ENCODE measurements around the gene NHS.

The NHS gene

GRCh38 chrX:17459661-17460060, 84.7 kb downstream of the NHS start:
- Histone ChIP-seq H3K27ac (ENCODE audit: insufficient read depth in 1 of 2, low read depth in 1 of 2, low read length in 2 of 2, poor library complexity in 1 of 2, severe bottlenecking in 2 of 2) (no peak overlapping the region), H3K4me3 (ENCODE audit: control insufficient read depth in 1 of 7, extremely low read depth in 1 of 7, insufficient read depth in 4 of 7, low read depth in 2 of 7, low read length in 6 of 7) (no peak overlapping the region), H3K4me1 (ENCODE audit: control extremely low read depth in 1 of 4, control insufficient read depth in 4 of 4, insufficient read depth in 4 of 4, low read length in 3 of 4) (no peaks in the 10 kb centered on the region), H3K27me3 (replicated peaks in 2 of 5; ENCODE audit: control insufficient read depth in 4 of 5, insufficient read depth in 5 of 5, low read length in 4 of 5) (peaks cover 0 to 14% (median 0%) of the 10 kb centered on the region in 5 experiments), H3K9me3 (ENCODE audit: control extremely low read depth in 1 of 5, control insufficient read depth in 4 of 5, insufficient read depth in 2 of 5, low read depth in 1 of 5, low read length in 4 of 5) (no peaks in the 10 kb centered on the region), H3K36me3 (ENCODE audit: control insufficient read depth in 4 of 4, insufficient read depth in 4 of 4, low read length in 3 of 4) (no peaks in the 10 kb centered on the region)
- DNase-seq: no peak
- ChIA-PET CTCF (no interaction called here), POLR2A (no interaction called here)
- WGBS (ENCODE audit: insufficient coverage): no CpG with 5 or more reads among the region's 1 CpG

GRCh38 chrX:17462881-17463280, 87.9 kb downstream of the NHS start:
- H3K4me1 ChIP-seq (ENCODE audit: control extremely low read depth in 1 of 4, control insufficient read depth in 4 of 4, insufficient read depth in 4 of 4, low read length in 3 of 4): no peaks in the 10 kb centered on the region
- ChIA-PET POLR2A (no interaction called here), CTCF (no interaction called here)
- no peak overlapping the region for H3K4me3 ChIP-seq (ENCODE audit: control insufficient read depth in 1 of 7, extremely low read depth in 1 of 7, insufficient read depth in 4 of 7, low read depth in 2 of 7, low read length in 6 of 7)
- H3K27ac ChIP-seq (ENCODE audit: insufficient read depth in 1 of 2, low read depth in 1 of 2, low read length in 2 of 2, poor library complexity in 1 of 2, severe bottlenecking in 2 of 2): no peak overlapping the region
- no peaks in the 10 kb centered on the region for H3K9me3 ChIP-seq (ENCODE audit: control extremely low read depth in 1 of 5, control insufficient read depth in 4 of 5, insufficient read depth in 2 of 5, low read depth in 1 of 5, low read length in 4 of 5)
- DNase-seq: no peak
- peaks cover 0 to 11% (median 0%) of the 10 kb centered on the region in 5 experiments for H3K27me3 ChIP-seq (replicated peaks in 2 of 5; ENCODE audit: control insufficient read depth in 4 of 5, insufficient read depth in 5 of 5, low read length in 4 of 5)
- no CpG with 5 or more reads among the region's 1 CpG for WGBS (ENCODE audit: insufficient coverage)
- H3K36me3 ChIP-seq (ENCODE audit: control insufficient read depth in 4 of 4, insufficient read depth in 4 of 4, low read length in 3 of 4): no peaks in the 10 kb centered on the region

- no peak overlapping the region for H3K27ac ChIP-seq (ENCODE audit: insufficient read depth in 1 of 2, low read depth in 1 of 2, low read length in 2 of 2, poor library complexity in 1 of 2, severe bottlenecking in 2 of 2)
- POLR2A ChIA-PET: no interaction called here
- DNase-seq: no peak
- no peaks in the 10 kb centered on the region for H3K36me3 ChIP-seq (ENCODE audit: control insufficient read depth in 4 of 4, insufficient read depth in 4 of 4, low read length in 3 of 4)
- no peak overlapping the region for H3K4me3 ChIP-seq (ENCODE audit: control insufficient read depth in 1 of 7, extremely low read depth in 1 of 7, insufficient read depth in 4 of 7, low read depth in 2 of 7, low read length in 6 of 7)
- CTCF ChIA-PET: no interaction called here
- peaks cover 0 to 11% (median 0%) of the 10 kb centered on the region in 5 experiments for H3K27me3 ChIP-seq (replicated peaks in 2 of 5; ENCODE audit: control insufficient read depth in 4 of 5, insufficient read depth in 5 of 5, low read length in 4 of 5)
- H3K4me1 ChIP-seq (ENCODE audit: control extremely low read depth in 1 of 4, control insufficient read depth in 4 of 4, insufficient read depth in 4 of 4, low read length in 3 of 4): no peaks in the 10 kb centered on the region
- H3K9me3 ChIP-seq (ENCODE audit: control extremely low read depth in 1 of 5, control insufficient read depth in 4 of 5, insufficient read depth in 2 of 5, low read depth in 1 of 5, low read length in 4 of 5): no peaks in the 10 kb centered on the region
Measured at GRCh38 chrX:17464194-17464593, 89.2 kb downstream of the NHS start.

- Histone ChIP-seq H3K4me3 (ENCODE audit: control insufficient read depth in 1 of 7, extremely low read depth in 1 of 7, insufficient read depth in 4 of 7, low read depth in 2 of 7, low read length in 6 of 7) (no peak overlapping the region), H3K36me3 (ENCODE audit: control insufficient read depth in 4 of 4, insufficient read depth in 4 of 4, low read length in 3 of 4) (no peaks in the 10 kb centered on the region), H3K9me3 (ENCODE audit: control extremely low read depth in 1 of 5, control insufficient read depth in 4 of 5, insufficient read depth in 2 of 5, low read depth in 1 of 5, low read length in 4 of 5) (no peaks in the 10 kb centered on the region), H3K27me3 (replicated peaks in 2 of 5; ENCODE audit: control insufficient read depth in 4 of 5, insufficient read depth in 5 of 5, low read length in 4 of 5) (peaks cover 0 to 10% (median 0%) of the 10 kb centered on the region in 5 experiments), H3K27ac (ENCODE audit: insufficient read depth in 1 of 2, low read depth in 1 of 2, low read length in 2 of 2, poor library complexity in 1 of 2, severe bottlenecking in 2 of 2) (no peak overlapping the region), H3K4me1 (ENCODE audit: control extremely low read depth in 1 of 4, control insufficient read depth in 4 of 4, insufficient read depth in 4 of 4, low read length in 3 of 4) (no peaks in the 10 kb centered on the region)
- WGBS (ENCODE audit: insufficient coverage): no CpG with 5 or more reads among the region's 2 CpGs
- no peak for DNase-seq
- ChIA-PET POLR2A (no interaction called here), CTCF (no interaction called here)
Measured at GRCh38 chrX:17465201-17465600, 90.2 kb downstream of the NHS start.

- H3K27ac ChIP-seq (ENCODE audit: insufficient read depth in 1 of 2, low read depth in 1 of 2, low read length in 2 of 2, poor library complexity in 1 of 2, severe bottlenecking in 2 of 2): no peak overlapping the region
- H3K27me3 ChIP-seq (replicated peaks in 2 of 5; ENCODE audit: control insufficient read depth in 4 of 5, insufficient read depth in 5 of 5, low read length in 4 of 5): peaks cover 0 to 13% (median 0%) of the 10 kb centered on the region in 5 experiments
- DNase-seq: no peak
- ChIA-PET CTCF (no interaction called here), POLR2A (no interaction called here)
- no peak overlapping the region for H3K4me3 ChIP-seq (ENCODE audit: control insufficient read depth in 1 of 7, extremely low read depth in 1 of 7, insufficient read depth in 4 of 7, low read depth in 2 of 7, low read length in 6 of 7)
- H3K36me3 ChIP-seq (ENCODE audit: control insufficient read depth in 4 of 4, insufficient read depth in 4 of 4, low read length in 3 of 4): no peaks in the 10 kb centered on the region
- H3K4me1 ChIP-seq (ENCODE audit: control extremely low read depth in 1 of 4, control insufficient read depth in 4 of 4, insufficient read depth in 4 of 4, low read length in 3 of 4): no peaks in the 10 kb centered on the region
- 81% methylated on average over 3 of the region's 4 CpGs for WGBS (ENCODE audit: insufficient coverage)
- H3K9me3 ChIP-seq (ENCODE audit: control extremely low read depth in 1 of 5, control insufficient read depth in 4 of 5, insufficient read depth in 2 of 5, low read depth in 1 of 5, low read length in 4 of 5): no peaks in the 10 kb centered on the region
Measured at GRCh38 chrX:17465802-17466201, 90.8 kb downstream of the NHS start.

GRCh38 chrX:17470136-17470535, 95.1 kb downstream of the NHS start:
- POLR2A ChIA-PET: no interaction called here
- DNase-seq: no peak
- Histone ChIP-seq H3K27me3 (replicated peaks in 2 of 5; ENCODE audit: control insufficient read depth in 4 of 5, insufficient read depth in 5 of 5, low read length in 4 of 5) (peaks cover 0 to 13% (median 2%) of the 10 kb centered on the region in 5 experiments), H3K4me3 (ENCODE audit: control insufficient read depth in 1 of 7, extremely low read depth in 1 of 7, insufficient read depth in 4 of 7, low read depth in 2 of 7, low read length in 6 of 7) (no peak overlapping the region), H3K9me3 (ENCODE audit: control extremely low read depth in 1 of 5, control insufficient read depth in 4 of 5, insufficient read depth in 2 of 5, low read depth in 1 of 5, low read length in 4 of 5) (no peaks in the 10 kb centered on the region), H3K36me3 (ENCODE audit: control insufficient read depth in 4 of 4, insufficient read depth in 4 of 4, low read length in 3 of 4) (no peaks in the 10 kb centered on the region), H3K4me1 (ENCODE audit: control extremely low read depth in 1 of 4, control insufficient read depth in 4 of 4, insufficient read depth in 4 of 4, low read length in 3 of 4) (no peaks in the 10 kb centered on the region), H3K27ac (ENCODE audit: insufficient read depth in 1 of 2, low read depth in 1 of 2, low read length in 2 of 2, poor library complexity in 1 of 2, severe bottlenecking in 2 of 2) (no peak overlapping the region)
- CTCF ChIA-PET: no interaction called here
- WGBS (ENCODE audit: insufficient coverage): 90% methylated on average over 4 of the region's 6 CpGs

GRCh38 chrX:17471121-17471520, 96.1 kb downstream of the NHS start:
- WGBS (ENCODE audit: insufficient coverage): 100% methylated on average over 1 of the region's 2 CpGs
- CTCF ChIA-PET: no interaction called here
- H3K4me1 ChIP-seq (ENCODE audit: control extremely low read depth in 1 of 4, control insufficient read depth in 4 of 4, insufficient read depth in 4 of 4, low read length in 3 of 4): no peaks in the 10 kb centered on the region
- POLR2A ChIA-PET: no interaction called here
- no peak for DNase-seq
- no peaks in the 10 kb centered on the region for H3K36me3 ChIP-seq (ENCODE audit: control insufficient read depth in 4 of 4, insufficient read depth in 4 of 4, low read length in 3 of 4)
- no peak overlapping the region for H3K27ac ChIP-seq (ENCODE audit: insufficient read depth in 1 of 2, low read depth in 1 of 2, low read length in 2 of 2, poor library complexity in 1 of 2, severe bottlenecking in 2 of 2)
- H3K27me3 ChIP-seq (replicated peaks in 2 of 5; ENCODE audit: control insufficient read depth in 4 of 5, insufficient read depth in 5 of 5, low read length in 4 of 5): peaks cover 0 to 13% (median 2%) of the 10 kb centered on the region in 5 experiments
- H3K4me3 ChIP-seq (ENCODE audit: control insufficient read depth in 1 of 7, extremely low read depth in 1 of 7, insufficient read depth in 4 of 7, low read depth in 2 of 7, low read length in 6 of 7): no peak overlapping the region
- no peaks in the 10 kb centered on the region for H3K9me3 ChIP-seq (ENCODE audit: control extremely low read depth in 1 of 5, control insufficient read depth in 4 of 5, insufficient read depth in 2 of 5, low read depth in 1 of 5, low read length in 4 of 5)
